GM18867 (cell line): Measurements from ENCODE around the gene POLR2E.
A peak's percentile ranks its signal among the peaks of the same experiment; 100 is the strongest.

Source experiments
- ATAC-seq: cut with Tn5 transposase; IDR thresholded peaks from one replicate; pipeline ENCODE4 v1.9.1; 2021; ENCODE audit warnings: mild to moderate bottlenecking, moderate library complexity; ENCODE audit not compliant: unreplicated experiment

Gene POLR2E

DNA sequence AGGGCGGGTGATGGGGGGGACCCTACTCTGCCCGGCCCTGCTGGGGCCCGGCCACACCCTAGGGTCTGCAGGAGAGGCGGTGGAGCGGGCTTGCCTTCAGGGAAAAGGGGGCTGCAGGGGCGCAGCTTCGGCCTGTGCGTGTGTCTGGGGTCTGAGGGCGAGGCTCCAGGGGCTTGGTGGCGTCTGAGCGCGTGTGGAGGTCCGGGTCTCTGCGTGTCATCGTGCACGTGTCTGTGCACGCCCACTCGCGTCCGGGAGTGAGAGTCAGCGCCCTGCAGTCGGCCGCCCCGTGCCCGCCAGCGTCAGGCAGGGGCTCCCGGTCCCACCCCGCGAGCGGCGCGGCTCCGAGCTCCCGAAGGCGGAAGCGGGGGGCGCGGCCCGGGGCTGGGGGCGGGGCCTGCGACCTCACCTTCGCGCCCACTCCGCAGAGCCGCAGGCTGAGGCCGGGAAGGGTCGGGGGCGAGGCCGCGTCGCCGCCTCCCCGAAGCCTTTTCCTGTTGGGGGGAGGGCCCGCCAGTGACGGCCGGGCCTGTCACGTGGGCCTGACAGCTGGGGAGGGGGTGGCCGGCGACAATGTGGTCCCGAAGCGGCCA is 28.3 kb downstream of the POLR2E start, which contains the start of gene ARHGAP45:
ARHGAP45 (plus strand) TSS at position 420 of the 593 bp plus-strand sequence. CDS start 239 bp downstream, outside the sequence.
- no peak for ATAC-seq

DNA sequence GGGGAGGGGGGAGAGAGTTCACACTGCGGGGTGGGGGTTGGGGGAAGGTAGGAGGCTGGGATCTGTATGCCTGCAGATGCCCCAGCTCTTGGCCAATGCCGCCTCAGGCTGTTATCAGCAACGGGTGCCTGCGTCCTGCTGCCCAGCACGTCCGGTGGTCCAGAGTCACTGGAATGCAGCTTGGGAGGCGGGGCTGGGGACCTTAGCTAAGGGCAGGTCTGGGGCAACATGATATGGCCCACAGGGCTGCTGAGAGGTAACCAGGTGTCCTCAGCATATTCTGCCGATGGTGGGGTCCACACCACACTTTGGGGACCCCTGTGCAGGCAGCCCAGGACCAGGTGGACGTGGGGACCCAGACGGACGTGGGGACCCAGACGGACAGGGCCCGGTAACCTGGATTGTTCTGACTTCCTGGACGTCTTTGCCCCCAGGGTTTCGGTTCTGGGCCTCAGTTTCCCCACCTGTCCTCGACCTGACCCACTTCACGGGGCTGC is 28.9 kb downstream of the POLR2E start:
- ATAC-seq, result no peak

DNA sequence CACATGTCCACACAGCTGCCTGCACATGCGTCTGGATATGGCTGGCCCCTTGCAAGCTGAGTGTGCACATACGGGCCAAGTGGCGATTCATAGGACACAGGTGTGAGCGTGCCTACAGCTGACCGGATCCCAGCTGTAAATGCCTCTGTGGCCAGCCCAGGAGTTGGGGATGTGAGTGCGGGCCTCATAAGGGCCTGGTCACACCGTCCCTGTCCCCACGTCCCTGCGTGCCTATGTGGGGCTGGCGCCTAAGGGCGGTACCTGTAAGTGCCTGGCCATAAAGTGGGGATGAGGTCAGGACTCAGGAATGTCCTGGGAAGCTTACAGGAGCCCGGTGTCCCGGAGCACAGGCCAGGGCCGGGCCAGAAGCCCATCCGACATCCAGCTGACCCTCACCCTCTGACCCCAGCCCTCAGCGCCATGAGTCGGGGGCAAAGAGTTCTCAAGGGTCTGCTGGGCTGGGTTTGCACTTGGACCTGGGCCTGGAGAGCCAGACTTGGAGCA is 29.5 kb downstream of the POLR2E start:
- no peak for ATAC-seq

DNA sequence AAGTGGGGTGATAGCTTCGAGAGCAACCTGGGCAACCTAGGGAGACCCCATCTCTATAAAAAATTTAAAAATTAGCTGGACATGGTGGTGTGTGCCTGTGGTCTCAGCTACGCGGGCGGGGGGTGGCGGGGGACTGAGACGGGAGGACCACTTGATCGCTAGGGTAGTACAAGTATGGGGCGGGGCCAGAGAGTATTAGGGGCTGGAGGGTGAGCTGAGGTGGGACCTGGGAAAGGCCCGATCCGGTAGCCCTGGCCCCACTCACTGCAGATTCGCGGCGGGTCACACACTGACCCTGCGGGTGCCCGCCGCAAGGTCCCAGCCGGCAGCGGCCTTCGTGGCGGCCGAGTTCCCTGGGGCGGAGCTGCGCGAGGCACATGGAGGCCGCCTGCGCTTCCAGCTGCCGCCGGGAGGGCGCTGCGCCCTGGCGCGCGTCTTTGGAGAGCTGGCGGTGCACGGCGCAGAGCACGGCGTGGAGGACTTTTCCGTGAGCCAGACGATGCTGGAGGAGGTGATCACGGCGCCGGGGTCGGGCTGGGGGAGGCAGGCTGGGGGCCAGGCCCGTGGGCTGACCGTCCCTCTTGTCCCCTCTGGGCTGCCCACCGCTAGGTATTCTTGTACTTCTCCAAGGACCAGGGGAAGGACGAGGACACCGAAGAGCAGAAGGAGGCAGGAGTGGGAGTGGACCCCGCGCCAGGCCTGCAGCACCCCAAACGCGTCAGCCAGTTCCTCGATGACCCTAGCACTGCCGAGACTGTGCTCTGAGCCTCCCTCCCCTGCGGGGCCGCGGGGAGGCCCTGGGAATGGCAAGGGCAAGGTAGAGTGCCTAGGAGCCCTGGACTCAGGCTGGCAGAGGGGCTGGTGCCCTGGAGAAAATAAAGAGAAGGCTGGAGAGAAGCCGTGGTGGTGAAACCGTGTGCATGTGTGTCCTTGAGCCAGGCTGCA is 30.2 kb downstream of the POLR2E start:
- ATAC-seq, result peak; percentile 33

DNA sequence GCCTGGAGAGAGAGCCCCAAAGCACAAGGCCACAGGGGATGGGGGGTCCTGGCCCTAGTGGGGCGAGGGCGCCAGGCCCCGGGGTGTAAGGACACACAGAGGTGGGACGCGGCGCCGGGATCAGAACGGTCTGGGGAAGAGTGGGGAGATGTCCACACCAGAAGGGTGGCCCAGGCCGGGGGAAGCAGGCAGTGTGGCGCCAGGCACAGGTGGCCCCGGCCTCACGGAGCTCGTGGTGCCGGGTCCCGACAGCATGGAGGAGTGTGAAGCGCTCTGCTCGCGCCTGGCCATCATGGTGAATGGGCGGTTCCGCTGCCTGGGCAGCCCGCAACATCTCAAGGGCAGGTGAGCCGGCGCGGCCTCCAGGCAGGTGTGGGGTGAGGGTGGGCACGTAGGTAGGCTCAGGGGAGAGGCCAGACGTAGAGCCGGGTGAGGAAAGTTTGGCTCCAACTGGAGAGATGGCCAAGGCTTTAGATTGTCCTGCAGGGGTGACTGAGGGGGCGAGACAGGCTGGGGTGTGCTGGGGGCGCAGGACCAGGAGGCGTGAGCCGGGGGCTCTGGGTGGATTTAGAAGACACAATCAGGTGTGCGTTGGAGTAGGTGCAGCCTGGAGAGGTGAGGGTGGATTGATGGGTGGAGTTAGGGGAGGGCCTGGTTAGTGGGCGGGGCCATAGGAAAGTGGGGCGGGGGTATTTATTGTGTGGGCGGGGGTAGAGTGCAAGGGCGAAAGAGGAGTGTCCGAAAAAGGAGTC is 31.1 kb downstream of the POLR2E start:
- ATAC-seq, result no peak

DNA sequence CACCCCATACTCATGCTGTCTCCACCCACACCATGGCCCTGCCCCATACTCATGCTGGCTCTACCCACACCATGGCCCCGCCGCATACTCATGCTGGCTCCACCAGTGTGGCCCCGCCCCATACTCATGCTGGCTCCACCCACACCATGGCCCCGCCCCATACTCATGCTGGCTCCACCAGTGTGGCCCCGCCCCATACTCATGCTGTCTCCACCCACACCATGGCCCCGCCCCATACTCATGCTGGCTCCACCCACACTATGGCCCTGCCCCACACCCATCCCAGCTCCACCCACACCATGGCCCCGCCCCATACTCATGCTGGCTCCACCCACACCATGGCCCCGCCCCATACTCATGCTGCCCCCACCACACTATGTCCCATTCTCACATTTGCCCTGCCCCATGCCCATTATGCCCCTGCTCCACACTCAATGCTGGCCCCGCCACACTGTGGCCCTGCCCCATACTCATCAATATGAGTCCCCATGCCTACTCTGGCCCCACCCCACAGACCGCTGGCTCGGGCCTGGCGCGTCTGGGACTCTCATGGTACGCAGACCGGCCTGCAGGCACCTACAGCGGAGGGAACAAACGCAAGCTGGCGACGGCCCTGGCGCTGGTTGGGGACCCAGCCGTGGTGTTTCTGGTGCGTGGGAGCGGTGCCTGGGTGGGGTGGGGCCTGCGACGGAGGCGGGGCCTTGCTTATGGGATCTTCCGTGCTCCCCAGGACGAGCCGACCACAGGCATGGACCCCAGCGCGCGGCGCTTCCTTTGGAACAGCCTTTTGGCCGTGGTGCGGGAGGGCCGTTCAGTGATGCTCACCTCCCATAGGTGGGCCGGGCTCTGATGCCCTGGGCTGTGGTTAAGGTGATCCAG is 31.9 kb downstream of the POLR2E start:
- ATAC-seq, result no peak

DNA sequence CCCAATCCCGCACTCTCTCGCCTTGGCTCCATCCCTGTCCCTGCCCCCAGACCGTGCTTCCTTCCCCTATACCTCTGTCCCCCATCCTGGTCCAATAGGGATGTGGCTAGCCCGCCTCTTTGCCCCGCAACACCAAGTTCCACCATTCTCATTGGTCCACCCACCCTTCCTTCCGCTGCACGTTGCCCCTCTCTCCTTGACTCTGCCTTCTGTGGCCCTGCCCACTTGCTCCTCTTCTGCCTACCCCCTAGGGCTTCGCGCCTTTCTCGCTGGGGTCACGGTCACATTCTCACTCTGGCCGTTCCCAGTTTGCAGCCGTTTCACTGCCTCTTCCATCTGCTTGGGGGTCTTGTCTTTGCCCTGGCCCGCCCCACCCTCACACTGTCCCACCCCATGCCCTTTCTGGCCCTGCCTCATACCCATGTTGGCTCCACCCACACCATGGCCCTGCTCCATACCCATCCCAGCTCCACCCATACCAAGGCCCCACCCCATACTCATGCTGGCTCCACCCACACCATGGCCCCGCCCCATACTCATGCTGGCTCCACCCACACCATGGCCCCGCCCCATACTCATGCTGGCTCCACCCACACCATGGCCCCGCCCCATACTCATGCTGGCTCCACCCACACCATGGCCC is 32.7 kb downstream of the POLR2E start:
- ATAC-seq, result no peak

DNA sequence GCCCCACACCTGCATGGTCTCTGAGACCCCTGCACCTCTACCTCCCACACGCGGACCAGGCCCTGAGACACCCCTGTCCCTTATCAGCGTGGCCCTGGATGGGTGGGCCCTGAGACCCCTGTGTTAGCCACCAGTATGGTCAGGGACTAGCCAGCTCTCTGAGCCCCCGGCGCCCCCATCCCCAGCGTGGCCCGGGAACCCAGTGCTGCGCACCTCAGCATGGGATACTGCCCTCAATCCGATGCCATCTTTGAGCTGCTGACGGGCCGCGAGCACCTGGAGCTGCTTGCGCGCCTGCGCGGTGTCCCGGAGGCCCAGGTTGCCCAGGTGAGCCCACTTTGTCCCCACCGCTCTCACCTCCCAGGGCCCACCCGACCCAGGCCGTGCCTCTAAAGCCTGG is 33.2 kb downstream of the POLR2E start:
- ATAC-seq, result no peak

DNA sequence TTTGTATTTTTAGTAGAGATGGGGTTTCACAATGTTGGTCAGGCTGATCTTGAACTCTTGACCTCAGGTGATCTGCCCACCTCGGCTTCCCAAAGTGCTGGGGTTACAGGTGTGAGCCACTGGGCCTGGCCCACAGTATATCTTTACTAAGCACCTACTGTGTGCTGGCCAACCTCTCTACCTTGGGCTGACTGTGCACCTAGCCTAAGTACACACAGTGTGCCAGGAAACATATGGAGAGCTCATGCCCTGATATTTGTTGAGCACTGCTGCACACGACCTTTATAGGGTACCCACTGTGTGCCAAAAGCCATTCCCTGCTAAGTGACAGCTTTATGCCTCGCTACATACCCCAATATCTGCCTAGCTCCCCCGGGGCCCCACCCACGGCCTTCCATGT is 34.5 kb downstream of the POLR2E start:
- ATAC-seq, result no peak

DNA sequence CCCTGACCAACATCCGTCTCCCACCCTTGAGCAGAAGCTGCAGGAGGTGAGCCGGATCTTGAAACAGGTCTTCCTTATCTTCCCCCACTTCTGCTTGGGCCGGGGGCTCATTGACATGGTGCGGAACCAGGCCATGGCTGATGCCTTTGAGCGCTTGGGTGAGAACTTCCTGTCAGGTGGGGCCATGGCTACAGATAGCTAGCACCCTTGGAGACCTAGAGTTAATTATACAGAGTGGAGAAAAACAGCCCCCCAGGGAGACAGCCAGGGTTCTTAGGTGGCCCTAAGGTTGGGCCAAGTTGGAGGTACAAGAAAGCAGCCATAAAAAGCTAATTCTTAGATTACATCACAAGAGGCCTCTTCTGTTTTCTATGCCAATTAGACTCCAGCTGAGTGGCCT is 37.1 kb downstream of the POLR2E start:
- ATAC-seq, result no peak

DNA sequence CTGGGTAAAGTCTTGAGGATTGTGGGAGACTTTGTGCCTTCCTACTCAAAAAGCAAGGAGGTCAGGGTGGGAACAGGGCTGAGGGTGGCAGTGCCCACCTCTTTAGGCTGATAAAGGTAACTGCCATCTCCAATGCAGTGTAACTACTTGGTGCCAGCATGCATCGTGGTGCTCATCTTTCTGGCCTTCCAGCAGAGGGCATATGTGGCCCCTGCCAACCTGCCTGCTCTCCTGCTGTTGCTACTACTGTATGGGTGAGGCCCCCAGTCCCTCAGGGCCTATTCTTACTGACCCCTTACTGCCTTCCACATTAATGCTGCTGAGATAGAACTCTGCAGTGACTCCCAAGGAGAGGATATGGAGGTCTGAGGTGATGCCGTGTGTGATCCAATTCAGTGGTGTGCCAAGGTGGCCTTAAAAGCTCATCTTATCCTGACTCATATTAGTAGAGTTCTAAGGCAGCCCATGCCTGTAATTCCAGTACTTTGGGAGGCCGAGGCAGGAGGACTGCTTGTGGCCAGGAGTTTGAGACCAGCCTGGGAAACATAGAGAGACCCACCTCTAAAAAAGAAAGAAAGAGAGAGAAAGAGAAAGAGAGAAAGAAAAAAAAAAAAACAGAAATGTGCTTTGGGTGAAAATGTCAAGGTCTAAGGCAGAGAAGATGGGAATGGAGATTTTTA is 37.9 kb downstream of the POLR2E start:
- ATAC-seq, result no peak

DNA sequence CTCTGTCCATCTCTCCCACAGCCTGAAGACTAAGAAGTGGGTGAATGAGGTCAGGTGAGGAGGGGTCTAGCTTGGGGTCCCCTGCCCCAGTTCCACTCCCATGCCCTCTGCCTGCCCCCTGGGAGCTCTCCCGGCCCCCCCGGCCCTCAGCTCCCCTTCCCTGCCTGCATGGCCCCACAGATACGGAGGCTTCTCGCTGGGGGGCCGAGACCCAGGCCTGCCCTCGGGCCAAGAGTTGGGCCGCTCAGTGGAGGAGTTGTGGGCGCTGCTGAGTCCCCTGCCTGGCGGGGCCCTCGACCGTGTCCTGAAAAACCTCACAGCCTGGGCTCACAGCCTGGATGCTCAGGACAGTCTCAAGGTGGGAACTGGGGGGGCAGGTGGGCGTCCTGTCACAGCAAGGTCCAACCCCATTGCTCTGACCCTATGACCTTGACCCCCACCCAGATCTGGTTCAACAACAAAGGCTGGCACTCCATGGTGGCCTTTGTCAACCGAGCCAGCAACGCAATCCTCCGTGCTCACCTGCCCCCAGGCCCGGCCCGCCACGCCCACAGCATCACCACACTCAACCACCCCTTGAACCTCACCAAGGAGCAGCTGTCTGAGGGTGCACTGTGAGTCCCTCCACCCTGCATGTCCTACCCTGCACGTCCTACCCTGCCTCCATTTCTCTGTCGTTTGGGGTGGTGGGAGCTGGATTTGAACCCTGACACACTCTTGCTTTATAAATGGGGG is 39.1 kb downstream of the POLR2E start:
- ATAC-seq, result no peak

DNA sequence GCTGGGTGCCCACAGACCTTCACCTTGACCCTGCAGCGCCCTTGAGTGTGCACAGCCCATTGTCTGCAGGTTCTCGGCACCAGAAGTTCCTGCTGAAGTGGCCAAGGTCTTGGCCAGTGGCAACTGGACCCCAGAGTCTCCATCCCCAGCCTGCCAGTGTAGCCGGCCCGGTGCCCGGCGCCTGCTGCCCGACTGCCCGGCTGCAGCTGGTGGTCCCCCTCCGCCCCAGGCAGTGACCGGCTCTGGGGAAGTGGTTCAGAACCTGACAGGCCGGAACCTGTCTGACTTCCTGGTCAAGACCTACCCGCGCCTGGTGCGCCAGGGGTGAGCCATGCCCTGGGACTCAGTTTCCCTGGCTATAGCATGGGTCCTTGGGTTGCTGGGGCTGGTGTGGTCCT is 40.1 kb downstream of the POLR2E start:
- no peak for ATAC-seq

DNA sequence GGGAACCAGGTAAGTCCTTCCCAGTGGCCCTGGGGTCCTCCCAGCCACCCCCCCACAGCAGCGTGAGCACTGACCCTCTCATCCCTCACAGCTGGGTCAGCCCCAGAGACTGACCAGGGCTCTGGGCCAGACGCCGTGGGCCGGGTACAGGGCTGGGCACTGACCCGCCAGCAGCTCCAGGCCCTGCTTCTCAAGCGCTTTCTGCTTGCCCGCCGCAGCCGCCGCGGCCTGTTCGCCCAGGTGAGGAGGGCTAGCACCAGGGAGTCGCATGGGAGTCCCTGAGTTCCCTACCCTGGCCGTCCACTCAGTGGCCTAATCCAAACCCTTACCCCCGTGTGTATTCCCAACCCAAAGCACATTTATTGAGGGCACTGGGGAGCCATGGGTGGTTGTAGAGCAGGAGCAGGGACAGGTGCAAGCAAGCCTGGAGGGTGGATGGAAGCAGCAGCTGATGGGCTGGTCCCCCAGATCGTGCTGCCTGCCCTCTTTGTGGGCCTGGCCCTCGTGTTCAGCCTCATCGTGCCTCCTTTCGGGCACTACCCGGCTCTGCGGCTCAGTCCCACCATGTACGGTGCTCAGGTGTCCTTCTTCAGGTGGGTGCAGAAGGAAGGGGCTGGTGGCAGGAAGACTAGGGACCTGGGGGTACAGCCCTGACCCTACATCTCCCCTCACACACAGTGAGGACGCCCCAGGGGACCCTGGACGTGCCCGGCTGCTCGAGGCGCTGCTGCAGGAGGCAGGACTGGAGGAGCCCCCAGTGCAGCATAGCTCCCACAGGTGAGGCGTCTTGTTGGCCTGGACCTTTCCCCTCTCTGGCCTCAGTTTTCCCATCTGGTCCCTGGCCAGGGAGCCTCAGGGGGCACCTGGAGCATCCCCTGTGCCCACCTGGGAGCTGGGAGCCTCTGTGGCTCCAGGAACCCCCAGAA is 40.8 kb downstream of the POLR2E start:
- ATAC-seq, result no peak

DNA sequence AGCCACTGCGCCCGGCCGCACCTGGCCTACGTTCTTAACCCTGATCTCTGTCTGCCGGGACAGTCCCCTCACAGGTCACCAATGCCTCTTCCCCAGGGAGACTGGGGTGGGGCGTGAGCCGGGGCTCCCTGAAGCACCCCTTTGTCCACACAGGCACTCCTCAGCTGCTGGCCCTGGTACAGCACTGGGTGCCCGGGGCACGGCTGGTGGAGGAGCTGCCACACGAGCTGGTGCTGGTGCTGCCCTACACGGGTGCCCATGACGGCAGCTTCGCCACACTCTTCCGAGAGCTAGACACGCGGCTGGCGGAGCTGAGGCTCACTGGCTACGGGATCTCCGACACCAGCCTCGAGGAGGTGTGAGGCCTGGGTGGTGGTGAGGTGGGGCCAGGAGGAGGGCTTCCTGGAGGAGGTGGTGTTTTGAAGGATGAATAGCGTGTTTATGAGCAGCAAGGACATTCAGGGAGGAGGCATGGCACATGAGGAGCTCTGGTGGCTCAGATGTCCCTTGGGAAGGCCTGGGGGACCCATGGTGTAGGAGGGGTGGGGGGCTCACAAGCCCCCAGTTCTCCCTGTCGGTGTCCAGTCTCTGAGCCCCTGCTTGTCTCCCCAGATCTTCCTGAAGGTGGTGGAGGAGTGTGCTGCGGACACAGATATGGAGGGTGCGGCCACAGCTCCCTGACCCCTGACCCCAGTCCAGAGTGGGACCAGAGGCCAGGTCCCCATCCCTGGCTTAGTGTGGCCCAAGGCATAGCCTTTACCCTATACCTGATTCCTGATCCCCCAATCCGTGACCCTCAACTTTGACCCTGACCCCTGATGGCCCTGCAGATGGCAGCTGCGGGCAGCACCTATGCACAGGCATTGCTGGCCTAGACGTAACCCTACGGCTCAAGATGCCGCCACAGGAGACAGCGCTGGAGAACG is 41.7 kb downstream of the POLR2E start:
- ATAC-seq, result no peak

DNA sequence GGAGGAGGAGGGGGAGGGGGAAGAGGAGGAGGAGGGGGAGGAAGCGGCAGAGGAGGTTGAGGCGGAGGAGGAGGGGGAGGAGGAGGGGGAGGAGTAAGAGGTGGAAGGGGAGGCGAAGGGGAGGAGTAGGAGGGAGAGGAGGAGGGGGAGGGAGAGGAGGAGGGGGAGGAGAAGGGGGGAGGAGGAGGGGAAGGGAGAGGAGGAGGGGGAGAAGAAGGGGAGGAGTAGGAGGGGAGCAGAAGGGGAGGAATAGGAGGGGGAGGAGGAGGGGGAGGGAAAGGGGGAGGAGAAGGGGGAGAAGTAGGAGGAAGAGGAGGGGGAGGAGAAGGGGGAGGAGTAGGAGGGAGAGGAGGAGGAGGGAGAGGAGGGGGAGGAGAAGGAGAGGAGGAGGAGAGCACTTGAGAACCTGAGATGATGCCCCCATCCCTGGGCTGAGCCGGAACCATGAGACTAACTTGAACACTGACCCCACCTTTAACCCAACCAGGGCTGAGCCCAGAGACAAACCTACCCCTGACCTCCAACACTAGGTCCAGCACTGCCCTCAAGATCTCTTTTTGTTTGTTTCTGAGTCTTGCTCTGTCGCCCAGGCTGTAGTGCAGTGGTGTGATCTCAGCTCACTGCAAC is 42.7 kb downstream of the POLR2E start:
- no peak for ATAC-seq
